ENCODE data around the gene SLMAP.

DNA sequence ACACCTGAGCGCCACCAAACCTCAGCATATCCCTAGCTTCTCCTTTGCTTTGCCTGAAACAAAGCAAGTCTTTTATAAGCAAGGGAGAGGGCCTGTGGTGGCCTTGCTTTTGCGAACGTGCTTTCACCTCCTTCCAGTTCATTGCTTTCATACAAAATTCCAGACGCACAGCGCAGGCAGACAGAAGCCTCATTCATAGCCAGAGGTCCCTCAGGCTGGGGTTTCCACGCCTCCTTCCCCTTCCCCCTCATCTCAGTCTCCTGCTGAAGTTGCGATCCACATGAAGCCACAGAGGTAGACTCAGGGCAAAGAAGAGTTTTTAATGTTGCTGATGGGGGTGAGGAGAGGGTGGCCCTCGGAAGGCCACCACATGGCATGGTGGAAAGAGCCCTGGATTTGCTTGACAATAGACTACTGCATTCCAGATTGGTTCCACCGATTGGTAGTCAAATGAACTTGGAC, 192.7 kb downstream of the SLMAP start:
- TF ChIP-seq CTCF (conservative IDR thresholded peaks at IDR 0.05; ENCODE audit: low read length) (no peak), EZH2phosphoT487 (IDR thresholded peaks at IDR 0.05; ENCODE audit: borderline replicate concordance) (no peak)
